ENCODE results near the gene ATP5F1A. TPM values are rescaled to one million over a fixed set of nuclear protein-coding genes. Genes with fewer than 3 reads are reported as not detected.

ATP5F1A gene
- polyA plus RNA-seq, 1 donor (not counting 4 experiments of a cell fraction or from before 2014, with no cell fraction given): 512 TPM

- no peak overlapping the region for H3K4me3 ChIP-seq (ENCODE audit: control insufficient read depth in 2 of 3, extremely low read depth in 1 of 3, insufficient read depth in 2 of 3, low read depth in 1 of 3, low read length in 3 of 3)
- H3K36me3 ChIP-seq (ENCODE audit: control insufficient read depth in 2 of 2, extremely low read depth in 1 of 2, insufficient read depth in 2 of 2, low read length in 2 of 2): no peaks in the 10 kb centered on the region
- H3K9me1 ChIP-seq (ENCODE audit: control insufficient read depth, extremely low read depth, insufficient read depth, low read length): no peaks in the 10 kb centered on the region
- DNase-seq (ENCODE audit: low read depth, low spot score) (no peak), FAIRE-seq (no peak)
- no peak overlapping the region for H3K9ac ChIP-seq (ENCODE audit: control insufficient read depth, extremely low read depth, insufficient read depth, low read length)
- TF ChIP-seq EZH2 (IDR thresholded peaks at IDR 0.05; ENCODE audit: low read length): no peak
- no peak for TF ChIP-seq CTCF (optimal IDR thresholded peaks at IDR 0.05 in 1 of 3, IDR thresholded peaks at IDR 0.05 in 1 of 3, conservative IDR thresholded peaks at IDR 0.05 in 1 of 3; ENCODE audit: extremely low read depth in 1 of 3, insufficient read depth in 2 of 3, low read length in 3 of 3)
- H4K20me1 ChIP-seq (ENCODE audit: control insufficient read depth, extremely low read depth, insufficient read depth, low read length): no peaks in the 10 kb centered on the region
- H3K9me3 ChIP-seq (ENCODE audit: control insufficient read depth, low read depth, low read length): no peaks in the 10 kb centered on the region
- no peaks in the 10 kb centered on the region for H3K27me3 ChIP-seq (ENCODE audit: control insufficient read depth, extremely low read depth, insufficient read depth, low read length)
- H3K4me2 ChIP-seq (ENCODE audit: control insufficient read depth, extremely low read depth, insufficient read depth, low read depth, low read length): no peak overlapping the region
- H2AFZ ChIP-seq (ENCODE audit: control insufficient read depth, low read length): no peak overlapping the region
- no peak overlapping the region for H3K27ac ChIP-seq (ENCODE audit: control insufficient read depth, insufficient read depth, low read length)
- dilution Hi-C loops (cut with MboI; ENCODE audit: extremely low pct_ligation_motif_present, low sequenced_read_pairs): no loop called here
- peaks cover 53% of the 10 kb centered on the region for H3K4me1 ChIP-seq (ENCODE audit: control insufficient read depth, extremely low read depth, insufficient read depth, low read length)
- H3K79me2 ChIP-seq (ENCODE audit: control insufficient read depth, insufficient read depth, low read length): peaks cover 49% of the 10 kb centered on the region
Observed at GRCh38 chr18:46067438-46068007, 30.6 kb downstream of the ATP5F1A start.

GRCh38 chr18:46062781-46063180 is 35.3 kb downstream of the ATP5F1A start:
- no peak overlapping the region for H3K4me3 ChIP-seq (ENCODE audit: control insufficient read depth in 2 of 3, extremely low read depth in 1 of 3, insufficient read depth in 2 of 3, low read depth in 1 of 3, low read length in 3 of 3)
- H3K27me3 ChIP-seq (ENCODE audit: control insufficient read depth, extremely low read depth, insufficient read depth, low read length): no peaks in the 10 kb centered on the region
- DNase-seq (ENCODE audit: low read depth, low spot score) (peak; percentile 79), FAIRE-seq (peak; percentile 89)
- no peaks in the 10 kb centered on the region for H3K9me3 ChIP-seq (ENCODE audit: control insufficient read depth, low read depth, low read length)
- TF ChIP-seq EZH2 (IDR thresholded peaks at IDR 0.05; ENCODE audit: low read length) (no peak), CTCF (optimal IDR thresholded peaks at IDR 0.05 in 1 of 3, IDR thresholded peaks at IDR 0.05 in 1 of 3, conservative IDR thresholded peaks at IDR 0.05 in 1 of 3; ENCODE audit: extremely low read depth in 1 of 3, insufficient read depth in 2 of 3, low read length in 3 of 3) (peak in 1 of 3 experiments; percentile 36)
- no peaks in the 10 kb centered on the region for H4K20me1 ChIP-seq (ENCODE audit: control insufficient read depth, extremely low read depth, insufficient read depth, low read length)
- no peaks in the 10 kb centered on the region for H3K36me3 ChIP-seq (ENCODE audit: control insufficient read depth in 2 of 2, extremely low read depth in 1 of 2, insufficient read depth in 2 of 2, low read length in 2 of 2)
- H3K9me1 ChIP-seq (ENCODE audit: control insufficient read depth, extremely low read depth, insufficient read depth, low read length): no peaks in the 10 kb centered on the region
- H3K4me1 ChIP-seq (ENCODE audit: control insufficient read depth, extremely low read depth, insufficient read depth, low read length): peaks cover 21% of the 10 kb centered on the region
- H3K79me2 ChIP-seq (ENCODE audit: control insufficient read depth, insufficient read depth, low read length): peaks cover 41% of the 10 kb centered on the region
- no peak overlapping the region for H2AFZ ChIP-seq (ENCODE audit: control insufficient read depth, low read length)
- peak overlapping the region; percentile 35 for H3K9ac ChIP-seq (ENCODE audit: control insufficient read depth, extremely low read depth, insufficient read depth, low read length)
- H3K27ac ChIP-seq (ENCODE audit: control insufficient read depth, insufficient read depth, low read length): peak overlapping the region; percentile 33
- H3K4me2 ChIP-seq (ENCODE audit: control insufficient read depth, extremely low read depth, insufficient read depth, low read depth, low read length): peak overlapping the region; percentile 24
- dilution Hi-C loops (cut with MboI; ENCODE audit: extremely low pct_ligation_motif_present, low sequenced_read_pairs): no loop called here
